ENCODE results near the gene MATN3. TPM values are rescaled to one million over a fixed set of nuclear protein-coding genes. Genes with fewer than 3 reads are reported as not detected.

The MATN3 gene
- total and polyA plus RNA-seq, 4 donors = 0.05 to 0.10 (median 0.08) TPM; not detected in 1

- Histone ChIP-seq H3K27me3 (ENCODE audit: control insufficient read depth in 4 of 4, insufficient read depth in 4 of 4, low read length in 3 of 4) (no peaks in the 10 kb centered on the region), H3K27ac (ENCODE audit: low read depth in 1 of 2, low read length in 2 of 2) (no peak overlapping the region), H3K4me1 (ENCODE audit: control insufficient read depth in 4 of 4, insufficient read depth in 4 of 4, low read length in 3 of 4) (no peaks in the 10 kb centered on the region), H3K9ac (ENCODE audit: low read depth in 1 of 2, low read length in 2 of 2) (no peak overlapping the region), H3K4me3 (ENCODE audit: low read depth in 1 of 3, low read length in 3 of 3) (no peak overlapping the region), H3K9me3 (ENCODE audit: control insufficient read depth in 4 of 4, low read length in 3 of 4) (no peaks in the 10 kb centered on the region), H3K36me3 (ENCODE audit: control insufficient read depth in 4 of 4, insufficient read depth in 3 of 4, low read depth in 1 of 4, low read length in 3 of 4) (no peaks in the 10 kb centered on the region)
- TF ChIP-seq TAF1 (conservative IDR thresholded peaks at IDR 0.05) = no peak
- no peak for TF ChIP-seq ATF3 (IDR thresholded peaks at IDR 0.05)
- TF ChIP-seq EGR1 (IDR thresholded peaks at IDR 0.05; ENCODE audit: low read depth in 2 of 2) = no peak
- TF ChIP-seq ZBTB33 (IDR thresholded peaks at IDR 0.05) = no peak
- no peak for TF ChIP-seq SP1 (IDR thresholded peaks at IDR 0.05)
- TF ChIP-seq RAD21 (IDR thresholded peaks at IDR 0.05) = no peak
- WGBS = 82% methylated on average over 2 of the region's 2 CpGs
- no peak for DNase-seq (ENCODE audit: low spot score)
These were observed 11.1 kb downstream of the MATN3 start for GRCh38 chr2:20001361-20001863.

GRCh38 chr2:19993731-19994130 lies 18.7 kb downstream of the MATN3 start:
- Histone ChIP-seq H3K27ac (ENCODE audit: low read depth in 1 of 2, low read length in 2 of 2) (no peak overlapping the region), H3K9me3 (ENCODE audit: control insufficient read depth in 4 of 4, low read length in 3 of 4) (no peaks in the 10 kb centered on the region), H3K4me1 (ENCODE audit: control insufficient read depth in 4 of 4, insufficient read depth in 4 of 4, low read length in 3 of 4) (peaks cover 4 to 16% (median 12%) of the 10 kb centered on the region in 4 donors), H3K27me3 (ENCODE audit: control insufficient read depth in 4 of 4, insufficient read depth in 4 of 4, low read length in 3 of 4) (peaks cover 0 to 4% (median 0%) of the 10 kb centered on the region in 4 donors), H3K4me3 (ENCODE audit: low read depth in 1 of 3, low read length in 3 of 3) (no peak overlapping the region), H3K36me3 (ENCODE audit: control insufficient read depth in 4 of 4, insufficient read depth in 3 of 4, low read depth in 1 of 4, low read length in 3 of 4) (no peaks in the 10 kb centered on the region), H3K9ac (ENCODE audit: low read depth in 1 of 2, low read length in 2 of 2) (no peak overlapping the region)
- no peak for DNase-seq (ENCODE audit: low spot score)
- TF ChIP-seq MAX (IDR thresholded peaks at IDR 0.05) = no peak
- TF ChIP-seq EGR1 (IDR thresholded peaks at IDR 0.05; ENCODE audit: low read depth in 2 of 2) = no peak
- TF ChIP-seq REST (IDR thresholded peaks at IDR 0.05) = no peak
- TF ChIP-seq SP1 (IDR thresholded peaks at IDR 0.05) = no peak
- TF ChIP-seq JUND (IDR thresholded peaks at IDR 0.05) = no peak
- TF ChIP-seq GABPA (IDR thresholded peaks at IDR 0.05 in 1 of 2, conservative IDR thresholded peaks at IDR 0.05 in 1 of 2) = no peak
- TF ChIP-seq TAF1 (conservative IDR thresholded peaks at IDR 0.05) = no peak

- no peak overlapping the region for H3K27ac ChIP-seq (ENCODE audit: low read depth in 1 of 2, low read length in 2 of 2)
- peaks cover 4 to 16% (median 12%) of the 10 kb centered on the region in 4 donors for H3K4me1 ChIP-seq (ENCODE audit: control insufficient read depth in 4 of 4, insufficient read depth in 4 of 4, low read length in 3 of 4)
- no peak overlapping the region for H3K4me3 ChIP-seq (ENCODE audit: low read depth in 1 of 3, low read length in 3 of 3)
- no peaks in the 10 kb centered on the region for H3K36me3 ChIP-seq (ENCODE audit: control insufficient read depth in 4 of 4, insufficient read depth in 3 of 4, low read depth in 1 of 4, low read length in 3 of 4)
- DNase-seq (ENCODE audit: low spot score) = no peak
- no peaks in the 10 kb centered on the region for H3K9me3 ChIP-seq (ENCODE audit: control insufficient read depth in 4 of 4, low read length in 3 of 4)
- H3K27me3 ChIP-seq (ENCODE audit: control insufficient read depth in 4 of 4, insufficient read depth in 4 of 4, low read length in 3 of 4) = peaks cover 0 to 4% (median 0%) of the 10 kb centered on the region in 4 donors
- 85% methylated on average over 1 of the region's 1 CpG for WGBS
- no peak overlapping the region for H3K9ac ChIP-seq (ENCODE audit: low read depth in 1 of 2, low read length in 2 of 2)
- no peak for TF ChIP-seq TAF1 (conservative IDR thresholded peaks at IDR 0.05)
- no peak for TF ChIP-seq SP1 (IDR thresholded peaks at IDR 0.05)
- TF ChIP-seq FOXA1 (IDR thresholded peaks at IDR 0.05) = no peak
- TF ChIP-seq GABPA (IDR thresholded peaks at IDR 0.05 in 1 of 2, conservative IDR thresholded peaks at IDR 0.05 in 1 of 2) = no peak
- TF ChIP-seq JUND (IDR thresholded peaks at IDR 0.05) = no peak
- TF ChIP-seq RAD21 (IDR thresholded peaks at IDR 0.05) = no peak
These were observed 20.6 kb downstream of the MATN3 start for GRCh38 chr2:19991895-19992294.

Data from liver (tissue), 9 donors.